ENCODE results near the gene RPS6KA4. TPM values are rescaled to one million over a fixed set of nuclear protein-coding genes. Genes with fewer than 3 reads are reported as not detected.

RPS6KA4 gene
- total and polyA plus RNA-seq, 2 of the 13 experiments (the other 11 are each of a cell fraction or from before 2014, with no cell fraction given): 8.9 to 14.2 TPM

- TF ChIP-seq FOXP4 (CRISPR knock-in tag; IDR thresholded peaks at IDR 0.05) (peak; percentile 53; the same call in 1 of the 2 replicates), GTF2F1 (IDR thresholded peaks at IDR 0.05; ENCODE audit: low read length) (no peak), THAP7 (CRISPR knock-in tag; IDR thresholded peaks at IDR 0.05) (peak; percentile 99), ATF7 (IDR thresholded peaks at IDR 0.05) (no peak), ATF7 (CRISPR knock-in tag; IDR thresholded peaks at IDR 0.05) (no peak), PAX8 (CRISPR knock-in tag; IDR thresholded peaks at IDR 0.05; ENCODE audit: borderline replicate concordance) (no peak), HMG20B (CRISPR knock-in tag; conservative IDR thresholded peaks at IDR 0.05) (no peak), NBN (conservative IDR thresholded peaks at IDR 0.05) (no peak), ARHGAP35 (CRISPR knock-in tag; IDR thresholded peaks at IDR 0.05; ENCODE audit: borderline replicate concordance) (0 out of 2 replicates have a peak, but pooled peaks have one; percentile 48), FOXP1 (IDR thresholded peaks at IDR 0.05) (no peak), FOXP1 (CRISPR knock-in tag; IDR thresholded peaks at IDR 0.05) (no peak), ATAD3A (CRISPR knock-in tag; IDR thresholded peaks at IDR 0.05) (no peak), ELF1 (CRISPR knock-in tag; IDR thresholded peaks at IDR 0.05) (peak; percentile 93), ASH2L (IDR thresholded peaks at IDR 0.05; ENCODE audit: insufficient read length, low read depth, low read length) (peak; percentile 84), ZNF616 (CRISPR knock-in tag; IDR thresholded peaks at IDR 0.05; ENCODE audit: low read depth) (no peak), NRL (CRISPR knock-in tag; IDR thresholded peaks at IDR 0.05; ENCODE audit: borderline replicate concordance) (no peak), RFXANK (CRISPR knock-in tag; IDR thresholded peaks at IDR 0.05) (no peak), TEAD2 (CRISPR knock-in tag; IDR thresholded peaks at IDR 0.05) (no peak), PAXIP1 (CRISPR knock-in tag; conservative IDR thresholded peaks at IDR 0.05) (peak; percentile 20; the same call in 1 of the 2 replicates), KMT2A (CRISPR knock-in tag; IDR thresholded peaks at IDR 0.05) (no peak), ZNF501 (CRISPR knock-in tag; IDR thresholded peaks at IDR 0.05) (no peak; the same call in none of the 2 replicates), ZNF572 (CRISPR knock-in tag; IDR thresholded peaks at IDR 0.05) (no peak), JUND (CRISPR knock-in tag; IDR thresholded peaks at IDR 0.05) (no peak)
Observed at GRCh38 chr11:64317325-64317960, 41.5 kb upstream of the RPS6KA4 start, which contains the start of gene TRMT112 (continued).
